Osteocyte (in vitro differentiated cells): ENCODE data around the gene SOX2. TPM values are rescaled to one million over a fixed set of nuclear protein-coding genes. Genes with fewer than 3 reads are reported as not detected.
A peak's percentile ranks its signal among the peaks of the same experiment; 100 is the strongest.

ENCODE experiments used
- DNase-seq: peaks from one replicate; pipeline ENCODE4 v3.0.0; 2021; ENCODE audit warnings: mixed read lengths; ENCODE audit not compliant: unreplicated experiment; ENCODE audit errors: extremely low spot score
- H3K27ac Mint-ChIP-seq: one replicate; pipeline ENCODE4 v1.8.0; 2021; ENCODE audit warnings: mild to moderate bottlenecking, mixed read lengths; ENCODE audit not compliant: unreplicated experiment
- H3K27me3 Mint-ChIP-seq: one replicate; pipeline ENCODE4 v1.8.0; 2021; ENCODE audit warnings: mixed read lengths; ENCODE audit not compliant: unreplicated experiment
- H3K36me3 Mint-ChIP-seq: one replicate; pipeline ENCODE4 v1.8.0; 2021; ENCODE audit warnings: mixed read lengths; ENCODE audit not compliant: unreplicated experiment
- H3K4me1 Mint-ChIP-seq: one replicate; pipeline ENCODE4 v1.8.0; 2021; ENCODE audit warnings: mixed read lengths; ENCODE audit not compliant: unreplicated experiment
- H3K4me3 Mint-ChIP-seq: one replicate; pipeline ENCODE4 v1.8.0; 2021; ENCODE audit warnings: mild to moderate bottlenecking, moderate library complexity, mixed read lengths; ENCODE audit not compliant: unreplicated experiment
- H3K9me3 Mint-ChIP-seq: one replicate; pipeline ENCODE4 v1.8.0; 2021; ENCODE audit warnings: mixed read lengths; ENCODE audit not compliant: unreplicated experiment
- total RNA-seq: library from RNA; stranded (reverse); gene quantifications from 2 replicates; pipeline ENCODE4 v1.2.1, GENCODE V29; 2021
- TF ChIP-seq, protein P1 (sequence below): fragments of 200-600 bp; sonication (generic); IDR thresholded peaks from 2 replicates; pipeline ENCODE4 v1.5.0; 2021; ENCODE audit warnings: antibody characterized with exemption, mild to moderate bottlenecking, moderate library complexity

Gene SOX2
- total RNA-seq, 1 donor from 2014 or later, result 5.4 TPM

DNA sequence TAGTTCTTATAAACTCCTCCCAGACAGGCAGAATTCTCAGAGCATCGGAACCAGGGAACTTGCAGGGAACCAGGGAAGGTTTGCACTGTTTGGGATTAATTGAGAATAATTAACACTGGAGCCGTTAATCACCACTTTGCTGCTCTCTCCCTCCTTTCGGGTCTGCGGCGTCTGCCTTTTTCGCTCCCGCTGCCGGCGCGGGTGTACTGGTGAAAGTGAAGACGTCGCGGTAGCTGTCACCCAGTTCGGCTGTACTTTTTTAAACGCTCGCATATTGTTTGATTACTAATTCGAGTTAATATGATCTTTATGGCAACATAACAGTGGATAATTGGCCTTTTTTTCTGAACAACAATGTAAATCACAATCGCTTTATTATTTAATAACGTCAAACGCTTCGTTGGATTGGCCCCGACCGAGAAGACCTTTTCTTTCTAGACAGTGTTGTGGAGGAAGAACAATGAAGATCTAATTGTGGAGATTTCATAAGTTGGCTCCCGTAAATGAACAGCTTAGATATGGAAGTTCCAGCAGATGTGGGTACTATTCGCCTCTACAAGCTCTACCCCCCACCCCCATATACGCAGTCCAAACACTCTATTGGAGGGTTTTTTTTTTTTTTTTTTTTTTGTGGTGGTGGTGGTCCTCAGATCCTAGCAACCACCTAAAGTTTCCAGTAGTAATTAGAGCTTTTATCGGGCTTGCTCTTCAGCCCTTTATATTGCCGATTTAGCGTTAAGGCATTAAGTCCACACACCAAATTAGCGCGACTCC, 12.7 kb downstream of the SOX2 start:
- Mint-ChIP-seq H3K36me3 (no peaks in the 10 kb centered on the region), H3K27me3 (peaks cover 87% of the 10 kb centered on the region), H3K4me1 (peaks cover 20% of the 10 kb centered on the region), H3K27ac (no peak overlapping the region), H3K9me3 (no peaks in the 10 kb centered on the region), H3K4me3 (no peak overlapping the region)
- DNase-seq, result no peak
- TF ChIP-seq, protein P1, sequence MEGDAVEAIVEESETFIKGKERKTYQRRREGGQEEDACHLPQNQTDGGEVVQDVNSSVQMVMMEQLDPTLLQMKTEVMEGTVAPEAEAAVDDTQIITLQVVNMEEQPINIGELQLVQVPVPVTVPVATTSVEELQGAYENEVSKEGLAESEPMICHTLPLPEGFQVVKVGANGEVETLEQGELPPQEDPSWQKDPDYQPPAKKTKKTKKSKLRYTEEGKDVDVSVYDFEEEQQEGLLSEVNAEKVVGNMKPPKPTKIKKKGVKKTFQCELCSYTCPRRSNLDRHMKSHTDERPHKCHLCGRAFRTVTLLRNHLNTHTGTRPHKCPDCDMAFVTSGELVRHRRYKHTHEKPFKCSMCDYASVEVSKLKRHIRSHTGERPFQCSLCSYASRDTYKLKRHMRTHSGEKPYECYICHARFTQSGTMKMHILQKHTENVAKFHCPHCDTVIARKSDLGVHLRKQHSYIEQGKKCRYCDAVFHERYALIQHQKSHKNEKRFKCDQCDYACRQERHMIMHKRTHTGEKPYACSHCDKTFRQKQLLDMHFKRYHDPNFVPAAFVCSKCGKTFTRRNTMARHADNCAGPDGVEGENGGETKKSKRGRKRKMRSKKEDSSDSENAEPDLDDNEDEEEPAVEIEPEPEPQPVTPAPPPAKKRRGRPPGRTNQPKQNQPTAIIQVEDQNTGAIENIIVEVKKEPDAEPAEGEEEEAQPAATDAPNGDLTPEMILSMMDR, result no peak

DNA sequence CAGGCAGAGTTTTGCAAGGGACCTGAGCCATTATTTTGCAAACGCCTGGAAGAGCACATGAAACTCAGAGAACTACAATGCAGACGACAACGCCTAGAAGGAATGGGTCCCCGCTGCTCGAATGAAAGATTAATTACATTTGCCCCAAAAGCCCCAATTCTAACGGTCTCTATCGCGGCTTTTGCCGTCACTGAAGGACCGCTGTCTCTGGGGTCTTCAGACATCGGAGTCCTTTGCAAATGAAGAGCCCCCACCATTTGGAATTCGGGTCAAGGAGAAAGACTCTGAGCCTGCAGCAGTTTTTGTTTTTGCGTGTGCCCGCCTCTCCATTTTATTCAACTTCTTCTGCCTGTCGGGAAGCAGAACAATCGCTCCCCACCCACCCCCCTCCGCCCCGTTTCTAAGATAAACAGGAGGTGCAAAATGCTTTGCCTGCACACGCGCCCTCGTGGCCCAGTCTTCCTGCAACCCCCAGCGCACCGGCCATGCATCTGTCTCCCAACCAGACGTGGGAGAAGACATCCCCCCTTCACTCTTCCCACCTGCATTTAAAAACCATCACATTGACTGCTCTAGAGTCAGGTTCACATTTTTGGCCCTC, 13.5 kb downstream of the SOX2 start:
- TF ChIP-seq, protein P1, result no peak
- no peaks in the 10 kb centered on the region for H3K36me3 Mint-ChIP-seq
- H3K4me3 Mint-ChIP-seq, result no peak overlapping the region
- H3K27ac Mint-ChIP-seq, result no peak overlapping the region
- DNase-seq, result no peak
- H3K4me1 Mint-ChIP-seq, result peaks cover 20% of the 10 kb centered on the region
- no peaks in the 10 kb centered on the region for H3K9me3 Mint-ChIP-seq
- peaks cover 89% of the 10 kb centered on the region for H3K27me3 Mint-ChIP-seq

DNA sequence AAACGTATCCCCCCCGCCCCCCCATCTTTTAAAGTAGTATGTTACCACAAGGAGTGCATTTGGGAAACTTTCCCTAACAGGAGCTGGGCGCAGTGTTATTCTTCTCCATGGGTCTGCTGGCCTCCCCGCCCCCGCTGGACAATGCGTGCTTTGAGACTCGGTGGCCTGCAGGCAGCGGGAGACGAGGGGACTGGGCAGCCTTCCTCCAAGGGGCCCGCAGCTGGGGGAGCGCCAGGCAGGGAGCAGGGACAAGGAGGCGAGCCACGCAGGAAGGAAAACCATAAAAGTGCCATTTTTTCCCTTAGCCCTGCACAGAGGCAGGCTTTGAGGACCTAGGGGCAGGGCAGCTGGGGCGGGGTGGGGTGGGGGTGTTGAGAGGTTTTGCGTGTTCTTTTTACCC, 14.1 kb downstream of the SOX2 start:
- H3K27ac Mint-ChIP-seq, result no peak overlapping the region
- H3K36me3 Mint-ChIP-seq, result no peaks in the 10 kb centered on the region
- H3K27me3 Mint-ChIP-seq, result peaks cover 94% of the 10 kb centered on the region
- peaks cover 20% of the 10 kb centered on the region for H3K4me1 Mint-ChIP-seq
- H3K4me3 Mint-ChIP-seq, result no peak overlapping the region
- TF ChIP-seq, protein P1, result no peak
- no peaks in the 10 kb centered on the region for H3K9me3 Mint-ChIP-seq
- DNase-seq, result no peak

DNA sequence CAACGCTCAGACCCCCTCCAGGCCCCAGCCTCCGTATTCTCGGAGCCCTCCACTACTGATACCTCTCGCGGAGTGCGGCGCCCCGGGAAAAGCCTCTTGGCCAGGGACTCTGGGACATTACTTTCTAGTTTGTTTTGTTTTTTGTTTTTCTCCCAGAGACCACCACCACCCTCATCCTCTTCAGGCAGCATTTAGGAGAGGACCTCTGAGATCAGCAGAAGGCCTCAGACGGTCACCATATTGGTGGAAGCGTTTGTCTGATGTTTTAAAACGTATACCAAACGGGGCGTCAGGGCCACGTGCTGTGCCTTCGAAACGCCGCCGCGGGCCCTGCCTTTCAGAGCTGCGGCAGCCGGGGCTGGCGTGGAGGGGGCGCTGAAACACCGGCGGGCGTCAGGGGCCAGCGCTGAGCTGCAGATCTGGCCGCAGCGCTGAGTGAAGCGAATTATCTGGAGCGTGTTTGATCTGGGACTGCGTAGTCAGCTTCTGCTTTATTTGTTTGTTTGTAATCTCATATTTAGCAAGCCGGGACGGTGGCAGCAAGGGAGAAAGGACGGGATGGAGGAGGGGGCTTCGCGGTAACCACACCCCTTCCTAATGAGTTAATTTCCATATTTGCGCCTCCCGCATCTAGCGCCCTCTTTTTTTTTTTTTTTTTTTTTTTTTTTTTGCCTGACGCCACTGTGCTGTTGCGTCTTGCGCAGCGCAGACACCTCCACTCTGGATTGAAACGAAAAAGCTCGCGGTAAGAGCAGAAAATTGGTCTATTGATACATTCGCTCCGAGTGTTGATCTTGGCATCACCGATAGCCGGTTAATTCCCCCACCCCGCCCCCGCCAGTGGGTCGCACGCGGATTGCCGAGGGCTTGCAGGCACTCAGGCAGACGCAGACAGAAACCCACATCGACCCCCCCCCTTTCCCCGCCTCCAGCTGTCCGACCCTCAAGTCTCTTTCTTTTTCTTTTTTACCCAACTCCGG, 14.9 kb downstream of the SOX2 start:
- no peaks in the 10 kb centered on the region for H3K9me3 Mint-ChIP-seq
- no peak for DNase-seq
- peak overlapping the region; percentile 61 for H3K4me3 Mint-ChIP-seq
- peaks cover 92% of the 10 kb centered on the region for H3K27me3 Mint-ChIP-seq
- H3K36me3 Mint-ChIP-seq, result no peaks in the 10 kb centered on the region
- no peak overlapping the region for H3K27ac Mint-ChIP-seq
- TF ChIP-seq, protein P1, result peak; percentile 36
- H3K4me1 Mint-ChIP-seq, result peaks cover 20% of the 10 kb centered on the region
